ENCODE data around the gene RAB25. TPM values are rescaled to one million over a fixed set of nuclear protein-coding genes. Genes with fewer than 3 reads are reported as not detected.
A peak's percentile ranks its signal among the peaks of the same experiment; 100 is the strongest.
"Not testable (repeated sequence)": the region's sequence is repeated elsewhere in the genome, so short reads cannot be mapped to it uniquely, and the experiment has no call there.

Gene RAB25
- polyA plus RNA-seq, 1 donor, result not detected

GRCh38 chr1:156054500-156055280 lies 6.3 kb upstream of the RAB25 start, which contains the start of gene LAMTOR2:
Gene LAMTOR2, plus strand, starts transcription at chr1:156054782. Its CDS starts 108 bp downstream, at chr1:156054890.
- peak; percentile 98 for DNase-seq (ENCODE audit: low read depth)

GRCh38 chr1:156055281-156056048 lies 5.5 kb upstream of the RAB25 start:
- no peak for DNase-seq (ENCODE audit: low read depth)

- no peak for DNase-seq (ENCODE audit: low read depth)
Observed at GRCh38 chr1:156056326-156056849, 4.6 kb upstream of the RAB25 start.

GRCh38 chr1:156062189-156062588 lies 1.2 kb downstream of the RAB25 start:
- no peak for DNase-seq (ENCODE audit: low read depth)

- no peak for DNase-seq (ENCODE audit: low read depth)
Observed at GRCh38 chr1:156063997-156064285, 3.0 kb downstream of the RAB25 start.

GRCh38 chr1:156064615-156065014 lies 3.7 kb downstream of the RAB25 start:
- DNase-seq (ENCODE audit: low read depth), result no peak

GRCh38 chr1:156065212-156065611 lies 4.3 kb downstream of the RAB25 start:
- DNase-seq (ENCODE audit: low read depth), result no peak

GRCh38 chr1:156065871-156066270 lies 4.9 kb downstream of the RAB25 start:
- no peak for DNase-seq (ENCODE audit: low read depth)

GRCh38 chr1:156067262-156067661 lies 6.3 kb downstream of the RAB25 start:
- no peak for DNase-seq (ENCODE audit: low read depth)

- no peak for DNase-seq (ENCODE audit: low read depth)
Observed at GRCh38 chr1:156069490-156070455, 8.8 kb downstream of the RAB25 start.

- no peak for DNase-seq (ENCODE audit: low read depth)
Observed at GRCh38 chr1:156070548-156070947, 9.6 kb downstream of the RAB25 start.

GRCh38 chr1:156071332-156071816 lies 10.4 kb downstream of the RAB25 start:
- DNase-seq (ENCODE audit: low read depth), result not testable (repeated sequence)

- no peak for DNase-seq (ENCODE audit: low read depth)
Observed at GRCh38 chr1:156072251-156072650, 11.3 kb downstream of the RAB25 start.

GRCh38 chr1:156073110-156073687 lies 12.2 kb downstream of the RAB25 start:
- DNase-seq (ENCODE audit: low read depth), result no peak

- no peak for DNase-seq (ENCODE audit: low read depth)
Observed at GRCh38 chr1:156073740-156074139, 12.8 kb downstream of the RAB25 start.

GRCh38 chr1:156074661-156075060 lies 13.7 kb downstream of the RAB25 start:
- no peak for DNase-seq (ENCODE audit: low read depth)

GRCh38 chr1:156075162-156075561 lies 14.2 kb downstream of the RAB25 start:
- DNase-seq (ENCODE audit: low read depth), result no peak

GRCh38 chr1:156075775-156076204 lies 14.8 kb downstream of the RAB25 start:
- DNase-seq (ENCODE audit: low read depth), result no peak

- DNase-seq (ENCODE audit: low read depth), result no peak
Observed at GRCh38 chr1:156076609-156077429, 15.9 kb downstream of the RAB25 start.

GRCh38 chr1:156077430-156077760 lies 16.4 kb downstream of the RAB25 start:
- DNase-seq (ENCODE audit: low read depth), result no peak

Data from forelimb muscle (tissue), 1 donor.